HepG2 (cell line): ENCODE results near the gene GSPT1. TPM values are rescaled to one million over a fixed set of nuclear protein-coding genes. Genes with fewer than 3 reads are reported as not detected.

Experiments used
- ARNT2 ChIP-seq: sonication (generic); formaldehyde crosslinking; IDR thresholded peaks from 2 replicates; pipeline ENCODE4 v1.8.0; 2022; ENCODE audit warnings: mild to moderate bottlenecking, low read depth, missing genetic modification reagents, moderate library complexity
- BHLHE40 ChIP-seq: IDR thresholded peaks from 2 replicates; pipeline ENCODE4 v1.6.1; 2011; ENCODE audit warnings: low read length, improper control_type of control experiment
- CBFB ChIP-seq: sonication (generic); formaldehyde crosslinking; IDR thresholded peaks from 2 replicates; pipeline ENCODE4 v1.4.0; 2020; ENCODE audit warnings: missing genetic modification reagents
- GATAD2A ChIP-seq: IDR thresholded peaks from 2 replicates; pipeline ENCODE4 v1.6.1; 2016
- HDAC2 ChIP-seq: sonication (generic); formaldehyde crosslinking; IDR thresholded peaks from 2 replicates; pipeline ENCODE4 v1.4.0; 2020; ENCODE audit warnings: missing genetic modification reagents
- HMG20A ChIP-seq: IDR thresholded peaks from 2 replicates; pipeline ENCODE4 v1.6.1; 2016; ENCODE audit warnings: borderline replicate concordance
- HOXD1 ChIP-seq: sonication (generic); formaldehyde crosslinking; IDR thresholded peaks from 2 replicates; pipeline ENCODE4 v1.5.0; 2020; ENCODE audit warnings: missing genetic modification reagents
- KIAA2018 ChIP-seq: sonication (generic); formaldehyde crosslinking; IDR thresholded peaks from 2 replicates; pipeline ENCODE4 v1.5.0; 2020; ENCODE audit warnings: mild to moderate bottlenecking, missing genetic modification reagents, borderline replicate concordance
- KLF11 ChIP-seq: IDR thresholded peaks from 2 replicates; pipeline ENCODE4 v1.6.1; 2016; ENCODE audit warnings: missing compliant biosample characterization
- MAFK ChIP-seq, 2 experiments: IDR thresholded peaks in 1 of 2; conservative IDR thresholded peaks in 1 of 2; 2 replicates each; pipeline ENCODE4 v1.6.1; 2011; ENCODE audit warnings: improper control_type of control experiment in 2 of 2, low read length in 2 of 2
- MIER3 ChIP-seq: IDR thresholded peaks from 2 replicates; pipeline ENCODE4 v1.6.1; 2016; ENCODE audit warnings: missing compliant biosample characterization, borderline replicate concordance
- MIXL1 ChIP-seq: IDR thresholded peaks from 2 replicates; pipeline ENCODE4 v1.6.1; 2016
- PRMT3 ChIP-seq: sonication (generic); formaldehyde crosslinking; IDR thresholded peaks from 2 replicates; pipeline ENCODE4 v1.8.1; 2022; ENCODE audit warnings: low read depth, mild to moderate bottlenecking, moderate library complexity, missing genetic modification reagents, borderline replicate concordance
- SOX6 ChIP-seq, 2 experiments: fragments of 450-650 bp in 1 of 2; sonication (generic) in 1 of 2; formaldehyde crosslinking in 1 of 2; IDR thresholded peaks; 2 replicates each; pipeline versions ENCODE4 v1.4.0 to v1.6.1; 2017 to 2020; ENCODE audit warnings: antibody characterized with exemption in 1 of 2, mild to moderate bottlenecking in 1 of 2, missing genetic modification reagents in 1 of 2
- THAP11 ChIP-seq: IDR thresholded peaks from 2 replicates; pipeline ENCODE4 v1.6.1; 2016; ENCODE audit warnings: missing biosample characterization, missing genetic modification reagents
- ZNF12 ChIP-seq: sonication (generic); formaldehyde crosslinking; IDR thresholded peaks from 2 replicates; pipeline ENCODE4 v1.5.0; 2020; ENCODE audit warnings: missing genetic modification reagents
- ZNF337 ChIP-seq: sonication (generic); formaldehyde crosslinking; IDR thresholded peaks from 2 replicates; pipeline ENCODE4 v1.5.1; 2020; ENCODE audit warnings: missing genetic modification reagents, low read depth, mild to moderate bottlenecking, borderline replicate concordance
- ZNF552 ChIP-seq: sonication (generic); formaldehyde crosslinking; IDR thresholded peaks from 2 replicates; pipeline ENCODE4 v1.9.0; 2022; ENCODE audit warnings: missing genetic modification reagents, mild to moderate bottlenecking, borderline replicate concordance
- ZNF615 ChIP-seq: sonication (generic); formaldehyde crosslinking; IDR thresholded peaks from 2 replicates; pipeline ENCODE4 v1.5.0; 2020; ENCODE audit warnings: mild to moderate bottlenecking, missing genetic modification reagents, borderline replicate concordance
- ZSCAN22 ChIP-seq: sonication (generic); formaldehyde crosslinking; IDR thresholded peaks from 2 replicates; pipeline ENCODE4 v1.4.0; 2020; ENCODE audit warnings: mild to moderate bottlenecking, missing genetic modification reagents
- polyA plus RNA-seq, 8 experiments: library from polyadenylated mRNA; depleted of rRNA in 3 of 8; stranded (reverse) in 7 of 8; unstranded in 1 of 8; fragments of >200 nt; fragmentation: Illumina TruSeq in 4 of 8; extraction: Trizol in 4 of 8; gene quantifications; 2 replicates each; pipeline versions ENCODE4 v1.2.1 to v1.2.3, GENCODE V29; 2011 to 2016; ENCODE audit warnings: low read depth in 4 of 8, missing spikeins in 1 of 8, mixed read lengths in 1 of 8; ENCODE audit not compliant: insufficient read depth in 1 of 8
- total RNA-seq, 5 experiments: library from RNA; depleted of rRNA; stranded (reverse); fragments of >200 nt; fragmentation: Illumina TruSeq; extraction: Trizol; gene quantifications; 2 replicates each; pipeline ENCODE4 v1.2.3, GENCODE V29; 2016; ENCODE audit warnings: low read depth in 1 of 5

Gene GSPT1
- total and polyA plus RNA-seq, 2 of the 13 experiments (the other 11 are each of a cell fraction or from before 2014, with no cell fraction given), result 120 to 316 TPM

- no peak for TF ChIP-seq ZNF337 (CRISPR knock-in tag)
- TF ChIP-seq KIAA2018 (CRISPR knock-in tag), result no peak
- TF ChIP-seq THAP11 (CRISPR knock-in tag), result 0 out of 2 replicates have a peak, but pooled peaks have one; percentile 36
- TF ChIP-seq ZNF552 (CRISPR knock-in tag), result no peak
- TF ChIP-seq GATAD2A, result peak; percentile 76
- peak; percentile 59; the same call in 1 of the 2 replicates for TF ChIP-seq HMG20A (CRISPR knock-in tag)
- no peak for TF ChIP-seq HDAC2 (CRISPR knock-in tag)
- no peak for TF ChIP-seq ZNF615 (CRISPR knock-in tag)
- TF ChIP-seq PRMT3, result no peak
- TF ChIP-seq BHLHE40, result 0 out of 2 replicates have a peak, but pooled peaks have one; percentile 7
- peak; percentile 60 for TF ChIP-seq ZNF12
- TF ChIP-seq SOX6 (IDR thresholded peaks at IDR 0.05), result no peak
- 0 out of 2 replicates have a peak, but pooled peaks have one; percentile 23 for TF ChIP-seq SOX6 (CRISPR knock-in tag; IDR thresholded peaks at IDR 0.05)
- TF ChIP-seq KLF11 (CRISPR knock-in tag), result 0 out of 2 replicates have a peak, but pooled peaks have one; percentile 45
- TF ChIP-seq MIXL1, result 0 out of 2 replicates have a peak, but pooled peaks have one; percentile 50
- TF ChIP-seq HOXD1, result no peak
- 0 out of 2 replicates have a peak, but pooled peaks have one; percentile 31 for TF ChIP-seq ARNT2 (CRISPR knock-in tag)
- no peak for TF ChIP-seq MAFK (conservative IDR thresholded peaks at IDR 0.05 in 1 of 2, IDR thresholded peaks at IDR 0.05 in 1 of 2; ENCODE audit: low read length in 2 of 2)
- no peak for TF ChIP-seq CBFB (CRISPR knock-in tag)
- no peak for TF ChIP-seq ZSCAN22 (CRISPR knock-in tag)
- peak; percentile 53; the same call in 1 of the 2 replicates for TF ChIP-seq MIER3 (CRISPR knock-in tag)
- TF ChIP-seq, all 625 proteins: peak for 42
Measured at GRCh38 chr16:11833951-11834695, 81.6 kb downstream of the GSPT1 start (continued).
